Erythroblast (primary cell): ENCODE measurements around the gene KCNIP3.

ENCODE experiments used
- GATA1 ChIP-seq: IDR thresholded peaks from 2 replicates; pipeline ENCODE4 v1.6.1; 2011; ENCODE audit warnings: low read depth, mild to moderate bottlenecking, control low read depth, low read length, moderate library complexity
- POLR2A ChIP-seq: IDR thresholded peaks from 2 replicates; pipeline ENCODE4 v1.6.1; 2011; ENCODE audit warnings: mild to moderate bottlenecking, low read length

DNA sequence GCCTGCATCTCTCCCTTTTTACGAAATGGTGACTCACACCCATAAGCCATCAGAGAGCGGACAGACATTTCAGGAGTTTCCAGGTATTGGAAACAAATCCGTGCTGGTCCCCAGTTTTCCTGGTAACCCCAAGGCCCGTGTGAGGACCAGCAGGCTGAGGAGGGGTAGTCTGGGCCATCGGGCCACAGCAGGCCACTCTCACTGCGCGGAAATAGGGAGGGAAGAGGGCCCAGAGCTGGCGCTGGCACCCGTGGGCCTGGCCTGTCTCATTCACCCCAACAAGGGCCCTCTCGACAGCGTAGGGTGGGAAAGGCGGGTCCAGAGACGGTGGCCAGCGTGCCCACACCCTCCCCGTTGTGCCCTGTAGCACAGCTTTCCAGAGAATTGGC is 91.7 kb downstream of the KCNIP3 start:
- TF ChIP-seq POLR2A (no peak), GATA1 (no peak)
